Stomach (tissue), 9 donors: ENCODE data around the gene BHLHE23. TPM values are rescaled to one million over a fixed set of nuclear protein-coding genes. Genes with fewer than 3 reads are reported as not detected.

Experiments
- DNase-seq, 2 donors: peaks; one replicate each; pipeline versions ENCODE4 v3.0.0 to v3.0.0-alpha.2; 2013 to 2019
- H3K27ac ChIP-seq, 5 donors: fragments of 200-600 bp in 4 of 5; sonication (generic) in 4 of 5; one replicate each; pipeline ENCODE4 v1.5.1; 2013 to 2019; ENCODE audit warnings: mild to moderate bottlenecking in 1 of 5, moderate library complexity in 1 of 5
- H3K27me3 ChIP-seq, 3 donors: fragments of 200-600 bp; sonication (generic); one replicate each; pipeline ENCODE4 v1.5.1; 2017 to 2019; ENCODE audit warnings: mixed run types in 1 of 3
- H3K36me3 ChIP-seq, 4 donors: fragments of 200-600 bp; sonication (generic); 1 replicate in 3 of 4; 2 replicates in 1 of 4; pipeline ENCODE4 v1.5.1; 2016 to 2019
- H3K4me1 ChIP-seq, 4 donors: fragments of 200-600 bp; sonication (generic); one replicate each; pipeline ENCODE4 v1.5.1; 2016 to 2019
- H3K4me3 ChIP-seq, 4 donors: fragments of 200-600 bp; sonication (generic) in 3 of 4; one replicate each; pipeline ENCODE4 v1.5.1; 2016 to 2019; ENCODE audit warnings: mild to moderate bottlenecking in 1 of 4
- H3K9me3 ChIP-seq, 4 donors: fragments of 200-600 bp; sonication (generic); one replicate each; pipeline ENCODE4 v1.5.1; 2016 to 2019
- CTCF ChIP-seq, 7 experiments: fragments of 450-650 bp in 4 of 7; fragments of 200-600 bp in 3 of 7; sonication (generic) in 3 of 7; IDR thresholded peaks; one replicate each; pipeline ENCODE4 v1.5.1; 2016 to 2019; ENCODE audit warnings: antibody characterized with exemption in 7 of 7, control low read depth in 2 of 7, mild to moderate bottlenecking in 1 of 7
- EP300 ChIP-seq: sonication (generic); formaldehyde crosslinking; IDR thresholded peaks from one replicate; pipeline ENCODE4 v1.6.1; 2017; ENCODE audit warnings: antibody characterized with exemption
- POLR2A ChIP-seq, 4 donors: fragments of 450-650 bp; IDR thresholded peaks; one replicate each; pipeline ENCODE4 v1.6.1; 2016; ENCODE audit warnings: antibody characterized with exemption in 4 of 4, control low read depth in 2 of 4, mild to moderate bottlenecking in 1 of 4, moderate library complexity in 1 of 4
- POLR2AphosphoS5 ChIP-seq, 3 donors: sonication (generic); formaldehyde crosslinking; IDR thresholded peaks; one replicate each; pipeline ENCODE4 v1.6.1; 2016; ENCODE audit warnings: antibody characterized with exemption in 3 of 3
- WGBS, 5 donors: extraction: QIAGEN DNeasy Blood & Tissue Kit in 3 of 5; methylation state at CpG; one replicate each; pipeline versions ENCODE4 v1.1.5 to v1.1.7; 2013 to 2018; 5-methylcytosine and 5-hydroxymethylcytosine counted together
- intact Hi-C: fragments of 100-400 bp; cut with DNase I; formaldehyde crosslinking; loops from one replicate; pipeline ENCODE4 v1.15.1; 2023; ENCODE audit warnings: low total_unique reads
- polyA plus RNA-seq, 3 donors: library from polyadenylated mRNA; stranded (reverse); fragments of 200-250 nt; gene quantifications; one replicate each; pipeline ENCODE4 v1.2.3, GENCODE V29; 2013
- total RNA-seq, 5 donors: library from RNA; depleted of rRNA; stranded (reverse); fragments of >200 nt; gene quantifications; one replicate each; pipeline versions ENCODE4 v1.1.0 to v1.2.3, GENCODE V29; 2014 to 2016
- donor health status: healthy with polysubstance abuse.
- donor health status: Bipolar disorder and iron deficiency.
- donor health status: healthy.

Gene BHLHE23
- total and polyA plus RNA-seq, 8 donors, result 0.55 TPM; not detected in 7

- H3K4me1 ChIP-seq, result peaks cover 0 to 8% (median 4%) of the 10 kb centered on the region in 4 donors
- H3K36me3 ChIP-seq, result no peaks in the 10 kb centered on the region
- H3K27ac ChIP-seq, result no peak overlapping the region
- intact Hi-C loops, result no loop called here
- peaks cover 14 to 95% (median 77%) of the 10 kb centered on the region in 3 donors for H3K27me3 ChIP-seq
- H3K4me3 ChIP-seq, result no peak overlapping the region
- TF ChIP-seq POLR2A (IDR thresholded peaks at IDR 0.05) (no peak), EP300 (no peak), POLR2AphosphoS5 (IDR thresholded peaks at IDR 0.05) (no peak), CTCF (IDR thresholded peaks at IDR 0.05) (no peak)
- no peak for DNase-seq
- 68 to 74% (median 73%) methylated on average over 27 to 40 of the region's 40 CpGs for WGBS, 5 donors
- H3K9me3 ChIP-seq, result peaks cover 0 to 10% (median 8%) of the 10 kb centered on the region in 4 donors
Measured at GRCh38 chr20:63021356-63022321, 14.9 kb upstream of the BHLHE23 start.

- intact Hi-C loops, result no loop called here
- peaks cover 22 to 95% (median 77%) of the 10 kb centered on the region in 3 donors for H3K27me3 ChIP-seq
Measured at GRCh38 chr20:63020681-63021080, 13.9 kb upstream of the BHLHE23 start.

GRCh38 chr20:63017826-63018411 is 11.2 kb upstream of the BHLHE23 start:
- intact Hi-C loops, result no loop called here

More at GRCh38 chr20:63020681-63021080, 13.9 kb upstream of the BHLHE23 start:
- 81 to 91% (median 85%) methylated on average over 8 to 10 of the region's 10 CpGs for WGBS, 5 donors
- no peak for DNase-seq
- no peak overlapping the region for H3K27ac ChIP-seq
- TF ChIP-seq POLR2AphosphoS5 (IDR thresholded peaks at IDR 0.05) (no peak), POLR2A (IDR thresholded peaks at IDR 0.05) (no peak), EP300 (no peak), CTCF (IDR thresholded peaks at IDR 0.05) (no peak)
- H3K36me3 ChIP-seq, result no peaks in the 10 kb centered on the region
- H3K9me3 ChIP-seq, result peaks cover 0 to 10% (median 8%) of the 10 kb centered on the region in 4 donors
- H3K4me3 ChIP-seq, result no peak overlapping the region
- H3K4me1 ChIP-seq, result peaks cover 0 to 4% (median 2%) of the 10 kb centered on the region in 4 donors

More at GRCh38 chr20:63017826-63018411, 11.2 kb upstream of the BHLHE23 start:
- Histone ChIP-seq H3K4me3 (no peak overlapping the region), H3K27me3 (peaks cover 22 to 95% (median 77%) of the 10 kb centered on the region in 3 donors), H3K9me3 (peaks cover 0 to 23% (median 14%) of the 10 kb centered on the region in 4 donors), H3K4me1 (no peaks in the 10 kb centered on the region), H3K27ac (no peak overlapping the region), H3K36me3 (no peaks in the 10 kb centered on the region)
- DNase-seq, result no peak
- TF ChIP-seq CTCF (IDR thresholded peaks at IDR 0.05) (no peak), POLR2AphosphoS5 (IDR thresholded peaks at IDR 0.05) (no peak), POLR2A (IDR thresholded peaks at IDR 0.05) (no peak), EP300 (no peak)
- WGBS, 5 donors, result 80 to 91% (median 89%) methylated on average over 5 to 25 of the region's 25 CpGs
